HG03064 (cell line): ENCODE measurements around the gene SPAG16.

Experiments used
- ATAC-seq: cut with Tn5 transposase; IDR thresholded peaks from one replicate; pipeline ENCODE4 v1.9.1; 2021; ENCODE audit warnings: low read depth; ENCODE audit not compliant: unreplicated experiment

The SPAG16 gene

DNA sequence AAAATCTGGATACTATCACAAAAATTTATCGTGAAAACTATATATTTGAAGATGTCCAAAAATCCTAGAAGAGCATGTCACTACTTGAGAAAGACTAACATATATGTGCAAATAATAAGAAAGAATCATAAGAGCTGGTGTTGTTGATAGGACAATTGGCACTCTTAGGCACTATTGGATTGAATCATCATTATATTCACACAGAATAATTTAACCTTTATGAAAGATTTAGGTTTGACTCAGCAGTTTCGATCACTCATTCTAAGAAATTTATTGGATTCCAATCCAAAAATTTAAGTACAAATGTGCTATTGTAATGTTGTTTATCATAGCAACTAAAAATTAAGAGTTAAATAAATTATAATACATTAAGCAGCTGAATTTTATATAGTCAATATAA lies 503.6 kb downstream of the SPAG16 start:
- ATAC-seq = no peak

- no peak for ATAC-seq
Observed at GRCh38 chr2:213789940-213790339, 505.7 kb downstream of the SPAG16 start.

GRCh38 chr2:213792045-213792444 lies 507.8 kb downstream of the SPAG16 start:
- ATAC-seq = no peak

GRCh38 chr2:213806125-213806726 lies 522.0 kb downstream of the SPAG16 start:
- no peak for ATAC-seq

DNA sequence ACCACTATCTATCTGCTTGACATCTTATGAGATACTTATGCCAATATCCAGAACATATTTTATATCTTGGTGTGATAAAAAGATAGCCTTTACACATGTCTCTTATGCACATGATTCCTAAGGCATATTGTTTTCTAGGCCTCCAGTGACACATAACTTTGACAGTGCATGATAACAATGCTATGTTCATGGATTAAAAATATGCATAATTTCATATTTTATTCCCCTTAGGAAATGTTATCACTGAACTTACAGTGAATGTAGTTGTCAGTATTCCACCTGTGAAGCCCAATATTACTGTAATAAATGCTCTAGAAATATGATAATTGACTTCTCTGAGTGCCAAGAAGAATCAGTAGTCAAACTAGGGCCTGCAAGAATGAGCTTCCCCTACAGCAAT lies 532.3 kb downstream of the SPAG16 start:
- no peak for ATAC-seq

- ATAC-seq = no peak
Observed at GRCh38 chr2:213818436-213818835, 534.2 kb downstream of the SPAG16 start.

DNA sequence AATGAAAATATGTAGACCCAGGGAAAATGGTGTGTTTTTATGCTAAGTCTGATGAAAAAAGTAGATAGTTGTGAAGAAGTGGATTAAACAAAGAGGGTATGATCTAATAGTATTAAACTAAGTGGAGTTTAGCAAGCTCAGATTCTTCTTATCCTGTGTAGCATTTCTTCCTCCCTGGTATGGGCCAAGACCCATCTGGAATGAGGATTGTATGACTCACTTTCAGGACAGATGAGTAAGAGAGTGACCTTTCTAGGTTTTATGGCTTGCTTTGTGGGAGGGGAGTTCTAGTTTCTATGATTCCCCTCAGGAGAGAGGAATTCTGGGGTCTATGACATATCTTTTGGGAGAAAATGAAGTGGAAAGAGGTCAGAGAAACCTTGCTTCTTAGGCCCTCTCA lies 550.1 kb downstream of the SPAG16 start:
- ATAC-seq = no peak

DNA sequence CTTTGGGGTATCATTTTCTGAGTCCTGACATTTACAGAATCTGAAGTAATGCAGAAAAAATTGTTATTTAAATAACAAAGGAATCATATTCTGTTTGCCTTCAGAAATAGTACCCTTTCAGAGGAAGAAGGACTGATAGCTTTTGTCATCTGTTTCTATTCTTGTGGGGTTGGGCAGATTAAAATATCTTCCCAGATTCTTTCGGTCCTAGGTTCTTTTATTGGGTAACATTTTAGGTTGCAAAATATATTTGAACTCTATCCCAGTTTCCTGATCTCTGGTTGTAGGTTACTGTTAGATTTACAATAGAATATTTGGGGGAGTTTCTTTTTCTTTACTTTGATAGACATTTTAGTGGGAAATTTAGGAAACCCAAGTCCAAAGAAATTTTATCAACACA lies 550.5 kb downstream of the SPAG16 start:
- ATAC-seq = no peak

DNA sequence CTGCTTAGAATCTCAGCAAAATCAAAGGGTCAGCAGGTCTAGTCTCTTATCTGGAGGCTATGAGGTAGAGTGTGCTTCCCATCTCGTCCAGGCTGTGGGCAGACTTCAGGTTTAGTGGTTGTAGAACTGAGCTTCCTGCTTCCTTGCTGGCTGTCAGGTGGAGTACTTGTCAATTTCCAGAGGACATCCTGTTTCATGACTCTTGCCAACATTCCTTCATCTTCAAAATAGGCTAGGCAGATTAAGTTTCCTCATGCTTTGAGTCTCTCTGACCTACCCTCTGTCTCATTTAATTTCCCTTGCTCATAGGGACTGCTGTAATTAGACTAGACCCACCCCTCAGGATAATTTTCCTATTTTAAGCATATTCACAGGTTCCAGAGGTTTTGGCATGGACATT lies 562.6 kb downstream of the SPAG16 start:
- no peak for ATAC-seq

- no peak for ATAC-seq
Observed at GRCh38 chr2:213847316-213847715, 563.1 kb downstream of the SPAG16 start.

- no peak for ATAC-seq
Observed at GRCh38 chr2:213848631-213849030, 564.4 kb downstream of the SPAG16 start.

GRCh38 chr2:213861638-213862037 lies 577.4 kb downstream of the SPAG16 start:
- no peak for ATAC-seq

DNA sequence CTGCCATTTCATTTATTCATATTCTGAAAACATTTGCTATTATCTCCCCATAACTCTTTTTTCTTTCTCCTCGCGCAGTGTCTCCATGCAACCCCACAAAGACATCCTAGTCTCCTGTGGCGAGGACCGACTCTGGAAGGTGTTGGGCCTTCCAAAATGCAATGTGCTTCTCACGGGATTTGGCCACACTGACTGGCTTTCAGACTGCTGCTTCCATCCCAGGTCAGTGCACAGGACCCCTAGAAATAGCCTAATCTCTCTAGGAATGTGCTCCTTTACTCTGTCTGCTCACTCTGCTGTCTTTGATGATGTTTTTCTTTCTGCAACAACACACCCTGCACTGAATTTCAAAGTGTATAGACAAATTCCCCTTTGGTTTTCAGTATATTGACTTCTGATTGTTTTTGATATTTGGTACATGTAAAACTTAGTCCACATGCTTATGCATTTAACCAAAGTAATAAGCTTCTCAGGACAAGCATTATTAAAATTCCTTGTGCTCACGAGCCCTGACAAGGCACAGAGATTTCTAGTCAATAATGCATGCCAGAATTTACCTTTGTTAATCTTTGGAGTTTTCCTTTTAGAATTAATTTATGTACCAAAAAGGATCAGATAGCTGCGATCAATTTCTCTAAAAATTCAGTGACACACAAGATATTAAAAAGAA lies 578.3 kb downstream of the SPAG16 start:
- no peak for ATAC-seq

GRCh38 chr2:213863541-213863940 lies 579.3 kb downstream of the SPAG16 start:
- no peak for ATAC-seq

- ATAC-seq = no peak
Observed at GRCh38 chr2:213868526-213868925, 584.3 kb downstream of the SPAG16 start.

DNA sequence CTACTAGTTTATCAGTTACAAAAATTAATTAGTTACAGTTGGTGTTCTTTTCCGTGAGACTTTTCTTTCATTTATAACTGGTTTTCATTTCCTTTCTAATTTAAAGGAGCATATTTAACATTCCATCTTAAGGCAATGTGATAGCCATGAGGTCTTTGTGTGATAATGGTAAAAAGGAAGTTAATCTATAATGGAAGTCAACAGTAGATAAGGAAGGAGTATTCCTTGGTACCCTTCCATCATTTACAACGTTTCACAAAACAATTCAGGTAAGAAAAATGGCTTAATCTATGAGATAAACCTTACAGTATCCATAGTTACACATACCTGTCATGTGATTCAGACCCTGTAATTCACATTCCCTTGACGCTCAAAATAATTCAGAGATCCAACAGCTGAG lies 601.2 kb downstream of the SPAG16 start:
- ATAC-seq = no peak

GRCh38 chr2:213914510-213914909 lies 630.2 kb downstream of the SPAG16 start:
- ATAC-seq = no peak

DNA sequence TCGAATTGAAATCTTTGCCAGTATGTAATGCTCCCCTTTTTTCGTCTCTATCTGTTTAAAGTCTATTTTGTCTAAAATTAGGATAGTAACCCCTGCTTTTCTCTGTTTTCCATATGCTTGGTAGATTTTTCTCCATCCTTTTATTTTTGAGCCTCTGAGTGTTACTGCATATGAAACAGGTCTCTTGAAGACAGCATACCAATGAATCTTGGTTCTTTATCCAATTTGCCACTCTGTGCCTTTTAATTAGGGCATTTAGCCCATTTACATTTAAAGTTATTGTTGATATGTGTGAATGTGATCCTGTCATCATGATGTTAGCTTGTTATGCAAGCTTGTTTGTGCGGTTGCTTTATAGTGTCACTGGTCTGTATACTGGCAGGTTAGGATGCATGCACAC lies 635.8 kb downstream of the SPAG16 start:
- ATAC-seq = no peak

- no peak for ATAC-seq
Observed at GRCh38 chr2:213923543-213923942, 639.3 kb downstream of the SPAG16 start.

DNA sequence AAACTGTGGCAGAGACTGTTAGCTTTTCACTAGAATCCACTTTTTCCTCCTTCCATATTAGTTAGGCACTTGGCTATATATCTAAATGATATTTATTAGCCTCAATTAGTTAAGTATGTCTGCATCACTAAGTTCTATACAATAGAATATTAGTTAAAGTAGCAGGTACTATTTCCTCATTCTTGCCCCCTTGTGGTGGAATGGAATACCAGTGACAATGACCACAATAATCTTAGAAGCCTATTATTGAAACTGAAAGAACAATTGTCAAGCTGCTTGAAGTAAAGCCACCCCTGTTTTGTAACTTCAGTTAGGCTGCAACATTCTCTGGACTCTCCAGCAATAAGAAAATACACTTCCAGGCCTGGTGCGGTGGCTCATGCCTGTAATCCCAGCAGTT lies 650.3 kb downstream of the SPAG16 start:
- peak; percentile 96 for ATAC-seq

DNA sequence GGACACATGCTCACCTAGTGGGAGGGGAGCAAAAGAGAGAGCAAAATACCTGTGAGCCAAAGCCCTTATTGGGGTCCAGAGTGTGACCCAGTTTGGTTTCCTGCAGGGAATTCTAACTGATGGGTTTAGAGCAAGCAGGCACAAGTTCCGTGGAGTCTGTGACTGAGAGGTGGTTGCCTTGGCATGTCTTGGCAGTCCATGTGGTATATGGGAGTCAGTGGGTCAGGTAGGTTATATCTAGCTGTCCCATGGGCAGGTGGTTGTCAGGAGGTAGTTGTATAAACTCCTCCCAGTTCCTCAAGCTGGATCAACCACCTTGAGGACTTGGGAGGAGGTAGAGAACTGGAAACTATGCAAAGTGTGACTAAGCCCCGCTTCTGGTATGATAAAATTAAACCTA lies 673.8 kb downstream of the SPAG16 start:
- ATAC-seq = no peak

DNA sequence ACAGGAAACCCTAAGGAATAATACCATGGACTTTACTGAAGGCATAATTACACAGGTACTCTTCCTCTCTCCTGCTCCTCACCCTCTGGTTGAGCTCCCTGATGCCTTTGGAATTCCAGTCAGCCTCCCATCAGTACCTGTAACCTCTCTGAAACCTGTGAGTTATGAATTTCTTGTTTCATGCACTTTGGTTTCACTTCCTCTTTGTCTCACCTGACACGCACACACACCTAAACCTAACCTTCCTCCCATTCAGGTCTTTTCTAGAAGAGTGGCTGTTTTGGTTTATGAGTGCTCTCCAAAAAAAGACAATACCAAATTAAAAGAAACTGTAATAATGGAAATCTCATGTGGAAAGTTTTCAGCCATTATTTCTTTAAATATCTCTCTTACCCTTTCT lies 675.3 kb downstream of the SPAG16 start:
- ATAC-seq = no peak

DNA sequence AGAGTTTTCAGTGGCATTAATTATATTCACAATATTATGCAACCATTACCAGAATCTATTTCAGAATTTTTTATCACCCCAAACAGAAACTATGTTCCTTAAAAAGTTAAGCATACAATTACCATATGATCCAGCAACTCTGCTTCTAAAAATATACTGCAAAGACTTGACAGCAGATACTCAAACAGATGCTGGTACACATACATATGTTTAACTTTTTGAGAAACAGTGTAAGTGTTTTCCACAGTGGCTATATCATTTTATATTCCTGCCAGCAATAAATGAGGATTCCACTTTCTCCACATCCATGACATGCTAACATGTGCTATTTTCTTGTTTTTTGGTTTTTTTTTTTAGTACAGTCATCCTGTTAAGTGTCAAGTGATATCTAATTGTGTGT lies 687.3 kb downstream of the SPAG16 start:
- ATAC-seq = no peak
